GM20000 (cell line): ENCODE measurements around the gene FARP2.
"Not testable (repeated sequence)": the region's sequence is repeated elsewhere in the genome, so short reads cannot be mapped to it uniquely, and the experiment has no call there.

ENCODE experiments used
- DNase-seq: peaks from one replicate; pipeline ENCODE4 v3.0.0; 2012; ENCODE audit warnings: low spot score
- CTCF ChIP-seq: IDR thresholded peaks from 2 replicates; pipeline ENCODE4 v1.5.1; 2012; ENCODE audit warnings: mild to moderate bottlenecking, control low read depth; ENCODE audit errors: extremely low read depth, missing control alignments

Gene FARP2

DNA sequence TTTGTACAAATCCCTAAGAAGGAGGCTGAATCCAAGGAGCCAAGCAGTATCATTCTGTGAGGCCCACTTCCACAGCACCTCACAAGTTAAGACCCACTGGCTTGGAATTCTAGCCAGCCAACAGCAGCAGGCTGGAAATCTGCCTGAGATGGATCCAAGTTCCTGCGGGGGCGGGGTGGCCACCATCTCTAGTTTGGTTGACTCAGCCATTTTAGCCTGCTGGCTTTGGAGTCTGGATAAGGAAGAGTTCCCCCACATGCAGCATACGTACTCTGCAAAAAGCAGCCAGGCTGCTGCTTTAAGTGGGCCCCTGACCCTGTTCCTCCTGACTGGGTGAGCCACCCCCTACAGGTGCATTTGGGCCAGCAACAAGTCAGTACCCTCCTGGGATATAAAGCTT is 65.2 kb downstream of the FARP2 start:
- no peak for TF ChIP-seq CTCF
- no peak for DNase-seq

GRCh38 chr2:241421942-241422341 is 65.9 kb downstream of the FARP2 start:
- not testable (repeated sequence) for DNase-seq

- TF ChIP-seq CTCF = no peak
Measured at GRCh38 chr2:241422350-241422749, 66.3 kb downstream of the FARP2 start.

DNA sequence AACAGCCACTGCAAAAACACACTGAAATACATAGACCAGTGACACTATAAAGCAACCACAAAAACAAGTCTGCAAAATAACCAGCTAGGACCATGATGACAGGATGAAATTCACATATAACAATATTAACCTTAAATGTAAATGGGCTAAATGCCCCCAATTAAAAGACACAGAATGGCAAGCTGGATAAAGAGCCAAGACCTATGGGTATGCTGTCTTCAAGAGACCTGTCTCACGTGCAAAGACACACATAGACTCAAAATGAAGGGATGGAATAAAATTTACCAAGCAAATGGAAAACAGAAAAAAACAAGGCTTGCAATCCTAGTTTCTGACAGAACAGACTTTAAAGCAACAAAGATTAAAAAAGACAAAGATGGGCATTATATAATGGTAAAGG is 67.4 kb downstream of the FARP2 start:
- DNase-seq = not testable (repeated sequence)

More at GRCh38 chr2:241422350-241422749, 66.3 kb downstream of the FARP2 start:
- no peak for DNase-seq

DNA sequence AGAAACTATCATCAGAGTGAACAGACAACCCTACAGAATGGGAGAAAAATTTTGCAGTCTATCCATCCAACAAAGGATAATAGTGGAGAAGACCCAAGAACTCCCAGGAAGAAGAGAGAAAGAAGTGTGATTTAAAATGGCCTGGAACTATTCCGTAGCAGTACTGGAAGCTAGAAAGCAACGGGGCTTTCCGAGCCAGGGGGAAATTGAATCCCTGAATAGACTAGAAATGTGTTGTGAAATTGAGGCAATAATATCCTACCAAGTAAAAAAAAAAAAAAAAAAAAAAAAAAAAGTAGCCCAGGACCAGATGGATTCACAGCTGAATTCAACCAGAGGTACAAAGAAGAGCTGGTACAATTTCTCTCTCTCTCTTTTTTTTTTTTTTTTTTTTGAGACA is 69.3 kb downstream of the FARP2 start:
- DNase-seq = no peak
- no peak for TF ChIP-seq CTCF

- TF ChIP-seq CTCF = no peak
- no peak for DNase-seq
Measured at GRCh38 chr2:241430178-241430577, 74.1 kb downstream of the FARP2 start.

GRCh38 chr2:241432824-241433448 is 76.9 kb downstream of the FARP2 start:
- DNase-seq = no peak
- no peak for TF ChIP-seq CTCF

GRCh38 chr2:241437179-241437578 is 81.1 kb downstream of the FARP2 start:
- TF ChIP-seq CTCF = no peak
- DNase-seq = no peak

DNA sequence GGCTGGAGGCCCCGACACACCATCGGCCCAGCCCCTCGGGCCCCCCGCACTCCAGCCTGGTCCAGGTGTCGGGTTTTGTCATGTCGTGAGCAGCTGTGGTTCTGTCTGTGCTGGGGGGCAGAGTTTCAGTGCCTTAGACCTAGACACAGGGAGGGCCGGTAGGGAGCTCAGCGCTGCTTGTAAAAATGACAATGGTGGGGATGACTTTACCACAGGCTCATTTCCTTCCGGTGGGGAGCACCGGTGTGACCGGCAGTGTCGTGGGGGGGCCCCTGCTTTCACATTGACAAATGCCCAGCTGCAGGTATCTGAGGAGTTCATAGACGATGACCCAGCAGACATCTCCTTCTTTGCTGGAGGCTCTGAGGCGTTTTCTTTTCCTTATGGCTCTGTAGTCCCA is 85.4 kb downstream of the FARP2 start:
- TF ChIP-seq CTCF = no peak
- no peak for DNase-seq
